HG03135 (cell line): ENCODE results near the gene MAP3K8.

Experiments
- ATAC-seq: cut with Tn5 transposase; IDR thresholded peaks from one replicate; pipeline ENCODE4 v1.9.1; 2021; ENCODE audit warnings: mild to moderate bottlenecking, moderate library complexity; ENCODE audit not compliant: unreplicated experiment

The MAP3K8 gene

GRCh38 chr10:30488316-30488715, 54.3 kb downstream of the MAP3K8 start:
- no peak for ATAC-seq

- ATAC-seq: no peak
Measured at GRCh38 chr10:30489346-30489745, 55.4 kb downstream of the MAP3K8 start.

- ATAC-seq: no peak
Measured at GRCh38 chr10:30490289-30491000, 56.5 kb downstream of the MAP3K8 start.

GRCh38 chr10:30491204-30491915, 57.4 kb downstream of the MAP3K8 start:
- no peak for ATAC-seq

- no peak for ATAC-seq
Measured at GRCh38 chr10:30491916-30492515, 58.0 kb downstream of the MAP3K8 start.

- peak; percentile 49 for ATAC-seq
Measured at GRCh38 chr10:30493609-30494530, 59.9 kb downstream of the MAP3K8 start.

GRCh38 chr10:30494558-30494957, 60.6 kb downstream of the MAP3K8 start:
- ATAC-seq: no peak

GRCh38 chr10:30495687-30496086, 61.7 kb downstream of the MAP3K8 start:
- ATAC-seq: no peak

GRCh38 chr10:30499816-30500215, 65.8 kb downstream of the MAP3K8 start:
- no peak for ATAC-seq

GRCh38 chr10:30500534-30500933, 66.5 kb downstream of the MAP3K8 start:
- no peak for ATAC-seq

- ATAC-seq: no peak
Measured at GRCh38 chr10:30500963-30501504, 67.0 kb downstream of the MAP3K8 start.

- peak; percentile 76 for ATAC-seq
Measured at GRCh38 chr10:30502266-30503060, 68.5 kb downstream of the MAP3K8 start.

GRCh38 chr10:30503700-30504266, 69.8 kb downstream of the MAP3K8 start:
- ATAC-seq: no peak

- ATAC-seq: no peak
Measured at GRCh38 chr10:30505543-30506298, 71.7 kb downstream of the MAP3K8 start.

GRCh38 chr10:30509508-30509907, 75.5 kb downstream of the MAP3K8 start:
- no peak for ATAC-seq

GRCh38 chr10:30510184-30510931, 76.4 kb downstream of the MAP3K8 start:
- ATAC-seq: peak; percentile 86

- peak; percentile 43 for ATAC-seq
Measured at GRCh38 chr10:30510932-30511700, 77.1 kb downstream of the MAP3K8 start.
